ENCODE data around the gene FOXP4. TPM values are rescaled to one million over a fixed set of nuclear protein-coding genes. Genes with fewer than 3 reads are reported as not detected.

FOXP4 gene
- total RNA-seq, 2 donors from 2014 or later = 15.6 to 18.4 TPM

GRCh38 chr6:41559655-41560427 is 13.7 kb downstream of the FOXP4 start:
- ATAC-seq = no peak
- intact Hi-C loops (cut with DNase I) = no loop called here

GRCh38 chr6:41560431-41561192 is 14.4 kb downstream of the FOXP4 start:
- intact Hi-C loops (cut with DNase I) = no loop called here
- peak; percentile 86 for DNase-seq
- peak; percentile 90 to 91 for ATAC-seq

More at GRCh38 chr6:41559655-41560427, 13.7 kb downstream of the FOXP4 start:
- no peak for DNase-seq

GRCh38 chr6:41561416-41561815 is 15.2 kb downstream of the FOXP4 start:
- ATAC-seq (no peak), DNase-seq (no peak)
- intact Hi-C loops (cut with DNase I) = no loop called here

GRCh38 chr6:41561931-41562911 is 16.0 kb downstream of the FOXP4 start:
- DNase-seq = no peak
- no peak for ATAC-seq

GRCh38 chr6:41563060-41563776 is 17.0 kb downstream of the FOXP4 start:
- DNase-seq (no peak), ATAC-seq (no peak)
- intact Hi-C loops (cut with DNase I) = no loop called here

More at GRCh38 chr6:41561931-41562911, 16.0 kb downstream of the FOXP4 start:
- intact Hi-C loops (cut with DNase I) = no loop called here

GRCh38 chr6:41564448-41565142 is 18.4 kb downstream of the FOXP4 start:
- intact Hi-C loops (cut with DNase I) = no loop called here
- ATAC-seq (no peak), DNase-seq (no peak)

- intact Hi-C loops (cut with DNase I) = no loop called here
- DNase-seq = no peak
- ATAC-seq = no peak
Measured at GRCh38 chr6:41565701-41566100, 19.5 kb downstream of the FOXP4 start.

GRCh38 chr6:41566961-41567360 is 20.8 kb downstream of the FOXP4 start:
- ATAC-seq = no peak
- intact Hi-C loops (cut with DNase I) = no loop called here
- no peak for DNase-seq

GRCh38 chr6:41567684-41568083 is 21.5 kb downstream of the FOXP4 start:
- DNase-seq (no peak), ATAC-seq (no peak)
- intact Hi-C loops (cut with DNase I) = no loop called here

- intact Hi-C loops (cut with DNase I) = no loop called here
- no peak for ATAC-seq
- no peak for DNase-seq
Measured at GRCh38 chr6:41568202-41568584, 22.0 kb downstream of the FOXP4 start.

GRCh38 chr6:41568585-41569384 is 22.6 kb downstream of the FOXP4 start:
- ATAC-seq (peak; percentile 23 to 38), DNase-seq (no peak)
- intact Hi-C loops (cut with DNase I) = no loop called here

GRCh38 chr6:41570259-41570615 is 24.1 kb downstream of the FOXP4 start:
- intact Hi-C loops (cut with DNase I) = no loop called here
- no peak for ATAC-seq
- no peak for DNase-seq

GRCh38 chr6:41571021-41571780 is 25.0 kb downstream of the FOXP4 start:
- ATAC-seq (no peak), DNase-seq (no peak)
- intact Hi-C loops (cut with DNase I) = no loop called here

- intact Hi-C loops (cut with DNase I) = no loop called here
- ATAC-seq (no peak), DNase-seq (no peak)
Measured at GRCh38 chr6:41572613-41573012, 26.4 kb downstream of the FOXP4 start.

GRCh38 chr6:41573276-41573675 is 27.1 kb downstream of the FOXP4 start:
- DNase-seq (no peak), ATAC-seq (no peak)
- intact Hi-C loops (cut with DNase I) = no loop called here

- intact Hi-C loops (cut with DNase I) = no loop called here
- no peak for ATAC-seq
- no peak for DNase-seq
Measured at GRCh38 chr6:41573985-41574384, 27.8 kb downstream of the FOXP4 start.

- intact Hi-C loops (cut with DNase I) = no loop called here
- ATAC-seq (no peak), DNase-seq (no peak)
Measured at GRCh38 chr6:41575598-41575997, 29.4 kb downstream of the FOXP4 start.

All from left cardiac atrium (tissue), 4 donors.